Measurements from ENCODE around the gene NBPF12.
"Not testable (repeated sequence)": the region's sequence is repeated elsewhere in the genome, so short reads cannot be mapped to it uniquely, and the experiment has no call there.

- not testable (repeated sequence) for TF ChIP-seq CTCF, EZH2, EZH2phosphoT487 (IDR thresholded peaks at IDR 0.05)
Observed at GRCh38 chr1:146891355-146891754, 46.8 kb upstream of the NBPF12 start.

Data from neural progenitor cell (in vitro differentiated cells).